Activated CD4-positive, alpha-beta memory T cell treated with anti-CD3 and anti-CD28 coated beads for 36 hours (primary cell): ENCODE data around the gene IDUA. TPM values are rescaled to one million over a fixed set of nuclear protein-coding genes. Genes with fewer than 3 reads are reported as not detected.

ENCODE experiments used
- CTCF ChIA-PET: fragments of 350-600 bp; sonication (Branson Sonifier 250); formaldehyde crosslinking; loops from one replicate; lab custom pipeline; 2021; ENCODE audit warnings: antibody characterized with exemption, inconsistent platforms; lab: Charles Lee
- POLR2A ChIA-PET: fragments of 350-600 bp; sonication (Branson Sonifier 250); formaldehyde crosslinking; loops from one replicate; lab custom pipeline; 2021; ENCODE audit warnings: antibody characterized with exemption; lab: Charles Lee
- DNase-seq: peaks from one replicate; pipeline ENCODE4 v3.0.0-alpha.2; 2020
- H3K27ac Mint-ChIP-seq: one replicate; pipeline ENCODE4 v1.8.0; 2021; ENCODE audit warnings: mixed read lengths
- H3K27me3 Mint-ChIP-seq: one replicate; pipeline ENCODE4 v1.8.0; 2021; ENCODE audit warnings: mixed read lengths
- H3K36me3 Mint-ChIP-seq: one replicate; pipeline ENCODE4 v1.8.0; 2021; ENCODE audit warnings: mixed read lengths
- H3K4me1 Mint-ChIP-seq: one replicate; pipeline ENCODE4 v1.8.0; 2021; ENCODE audit warnings: low read depth, mixed read lengths
- H3K4me3 Mint-ChIP-seq: one replicate; pipeline ENCODE4 v1.8.0; 2021; ENCODE audit warnings: mild to moderate bottlenecking, mixed read lengths
- H3K9me3 Mint-ChIP-seq: one replicate; pipeline ENCODE4 v1.8.0; 2021; ENCODE audit warnings: mixed read lengths
- intact Hi-C: fragments of 100-400 bp; cut with micrococcal nuclease; formaldehyde crosslinking; loops from one replicate; pipeline ENCODE4 v1.15.1; 2023
- total RNA-seq, 2 experiments: library from RNA; stranded (reverse); gene quantifications; one replicate each; pipeline ENCODE4 v1.2.3, GENCODE V29; 2021

The IDUA gene
- total RNA-seq, 2 experiments from 2014 or later, result 9.0 to 10.1 TPM

- Mint-ChIP-seq H3K4me1 (no peaks in the 10 kb centered on the region), H3K36me3 (peaks cover 9% of the 10 kb centered on the region), H3K4me3 (no peak overlapping the region), H3K27me3 (no peaks in the 10 kb centered on the region), H3K9me3 (no peaks in the 10 kb centered on the region), H3K27ac (no peak overlapping the region)
- DNase-seq, result no peak
- ChIA-PET CTCF (no interaction called here), POLR2A (no interaction called here)
- intact Hi-C loops, result no loop called here
Measured at GRCh38 chr4:958696-959337, 28.0 kb upstream of the IDUA start.

- CTCF ChIA-PET, result no interaction called here
- Mint-ChIP-seq H3K4me1 (no peaks in the 10 kb centered on the region), H3K27me3 (no peaks in the 10 kb centered on the region), H3K36me3 (peaks cover 8% of the 10 kb centered on the region), H3K27ac (no peak overlapping the region), H3K9me3 (no peaks in the 10 kb centered on the region), H3K4me3 (no peak overlapping the region)
- intact Hi-C loops, result no loop called here
- DNase-seq, result no peak
- POLR2A ChIA-PET, result no interaction called here
Measured at GRCh38 chr4:959338-960139, 27.3 kb upstream of the IDUA start.

GRCh38 chr4:960140-960635, 26.7 kb upstream of the IDUA start:
- Mint-ChIP-seq H3K4me1 (no peaks in the 10 kb centered on the region), H3K27ac (no peak overlapping the region), H3K36me3 (peaks cover 5% of the 10 kb centered on the region), H3K9me3 (no peaks in the 10 kb centered on the region), H3K27me3 (no peaks in the 10 kb centered on the region), H3K4me3 (no peak overlapping the region)
- POLR2A ChIA-PET, result no interaction called here
- no peak for DNase-seq
- CTCF ChIA-PET, result no interaction called here
- intact Hi-C loops, result no loop called here

GRCh38 chr4:960636-961350, 26.1 kb upstream of the IDUA start:
- no peak overlapping the region for H3K4me3 Mint-ChIP-seq
- ChIA-PET POLR2A (interaction anchor here (1.0 kb wide), 1 partner anchor 9 kb away, joined by 3 read pairs; no protein-coding TSS in a partner anchor), CTCF (no interaction called here)
- peaks cover 5% of the 10 kb centered on the region for H3K36me3 Mint-ChIP-seq
- no peak overlapping the region for H3K27ac Mint-ChIP-seq
- no peak for DNase-seq
- H3K9me3 Mint-ChIP-seq, result no peaks in the 10 kb centered on the region
- intact Hi-C loops, result no loop called here
- H3K27me3 Mint-ChIP-seq, result no peaks in the 10 kb centered on the region
- H3K4me1 Mint-ChIP-seq, result no peaks in the 10 kb centered on the region

GRCh38 chr4:961351-962230, 25.3 kb upstream of the IDUA start:
- intact Hi-C loops, result no loop called here

GRCh38 chr4:962231-963208, 24.3 kb upstream of the IDUA start:
- CTCF ChIA-PET, result no interaction called here
- no peaks in the 10 kb centered on the region for H3K9me3 Mint-ChIP-seq
- intact Hi-C loops, result no loop called here
- H3K27ac Mint-ChIP-seq, result no peak overlapping the region
- H3K4me3 Mint-ChIP-seq, result no peak overlapping the region
- peaks cover 5% of the 10 kb centered on the region for H3K36me3 Mint-ChIP-seq
- no peaks in the 10 kb centered on the region for H3K4me1 Mint-ChIP-seq
- no peaks in the 10 kb centered on the region for H3K27me3 Mint-ChIP-seq
- DNase-seq, result no peak
- POLR2A ChIA-PET, result no interaction called here

More at GRCh38 chr4:961351-962230, 25.3 kb upstream of the IDUA start:
- Mint-ChIP-seq H3K4me1 (no peaks in the 10 kb centered on the region), H3K36me3 (peaks cover 5% of the 10 kb centered on the region), H3K27ac (no peak overlapping the region), H3K27me3 (no peaks in the 10 kb centered on the region), H3K9me3 (no peaks in the 10 kb centered on the region), H3K4me3 (no peak overlapping the region)
- no peak for DNase-seq
- CTCF ChIA-PET, result no interaction called here
- POLR2A ChIA-PET, result interaction anchor here (1.0 kb wide), 1 partner anchor 8 kb away, joined by 3 read pairs; no protein-coding TSS in a partner anchor

- H3K27me3 Mint-ChIP-seq, result no peaks in the 10 kb centered on the region
- POLR2A ChIA-PET, result interaction anchor here (1.2 kb wide), 1 partner anchor 9 kb away, joined by 4 read pairs; no protein-coding TSS in a partner anchor
- H3K4me1 Mint-ChIP-seq, result no peaks in the 10 kb centered on the region
- no peak for DNase-seq
- H3K36me3 Mint-ChIP-seq, result peaks cover 4% of the 10 kb centered on the region
- intact Hi-C loops, result no loop called here
- no peaks in the 10 kb centered on the region for H3K9me3 Mint-ChIP-seq
- CTCF ChIA-PET, result no interaction called here
- H3K27ac Mint-ChIP-seq, result no peak overlapping the region
- no peak overlapping the region for H3K4me3 Mint-ChIP-seq
Measured at GRCh38 chr4:963276-964225, 23.3 kb upstream of the IDUA start.

GRCh38 chr4:964346-965025, 22.4 kb upstream of the IDUA start:
- intact Hi-C loops, result no loop called here
- Mint-ChIP-seq H3K4me1 (no peaks in the 10 kb centered on the region), H3K27me3 (no peaks in the 10 kb centered on the region), H3K27ac (no peak overlapping the region), H3K36me3 (no peaks in the 10 kb centered on the region), H3K9me3 (no peaks in the 10 kb centered on the region), H3K4me3 (no peak overlapping the region)
- CTCF ChIA-PET, result no interaction called here
- POLR2A ChIA-PET, result interaction anchor here (1.2 kb wide), 1 partner anchor 8 kb away, joined by 4 read pairs; no protein-coding TSS in a partner anchor
- no peak for DNase-seq

GRCh38 chr4:965048-965765, 21.6 kb upstream of the IDUA start:
- no peak for DNase-seq
- intact Hi-C loops, result no loop called here
- H3K36me3 Mint-ChIP-seq, result no peaks in the 10 kb centered on the region
- no peaks in the 10 kb centered on the region for H3K27me3 Mint-ChIP-seq
- no peak overlapping the region for H3K4me3 Mint-ChIP-seq
- ChIA-PET CTCF (no interaction called here), POLR2A (interaction anchor here (1.2 kb wide), 1 partner anchor 8 kb away, joined by 4 read pairs; no protein-coding TSS in a partner anchor)
- no peak overlapping the region for H3K27ac Mint-ChIP-seq
- H3K4me1 Mint-ChIP-seq, result no peaks in the 10 kb centered on the region
- H3K9me3 Mint-ChIP-seq, result no peaks in the 10 kb centered on the region
